Right atrium auricular region (tissue), 2 donors: ENCODE results near the gene ACSL4. TPM values are rescaled to one million over a fixed set of nuclear protein-coding genes. Genes with fewer than 3 reads are reported as not detected.
"Not testable (repeated sequence)": the region's sequence is repeated elsewhere in the genome, so short reads cannot be mapped to it uniquely, and the experiment has no call there.

Experiments used
- DNase-seq: peaks from one replicate; pipeline ENCODE4 v3.0.0-alpha.2; 2019; ENCODE audit warnings: low spot score
- H3K27ac ChIP-seq, 2 donors: fragments of 200-600 bp; sonication (generic); 1 replicate in 1 of 2; 2 replicates in 1 of 2; pipeline ENCODE4 v1.5.1; 2016 to 2019
- H3K27me3 ChIP-seq, 2 donors: fragments of 200-600 bp; sonication (generic); one replicate each; pipeline versions ENCODE4 v1.5.1 to v1.6.0; 2017 to 2019
- H3K36me3 ChIP-seq: fragments of 200-600 bp; sonication (generic); one replicate; pipeline ENCODE4 v1.5.1; 2016
- H3K4me1 ChIP-seq, 2 donors: fragments of 200-600 bp; sonication (generic); one replicate each; pipeline versions ENCODE4 v1.5.1 to v1.6.0; 2017 to 2019
- H3K4me3 ChIP-seq, 2 donors: fragments of 200-600 bp; sonication (generic); 1 replicate in 1 of 2; 2 replicates in 1 of 2; pipeline ENCODE4 v1.5.1; 2017 to 2019; ENCODE audit warnings: mild to moderate bottlenecking in 1 of 2, moderate library complexity in 1 of 2
- H3K9me3 ChIP-seq, 2 donors: fragments of 200-600 bp; sonication (generic); one replicate each; pipeline ENCODE4 v1.5.1; 2019
- CTCF ChIP-seq, 2 donors: fragments of 200-600 bp; sonication (generic); IDR thresholded peaks; one replicate each; pipeline ENCODE4 v1.5.1; 2019; ENCODE audit warnings: antibody characterized with exemption in 2 of 2
- total RNA-seq, 2 donors: library from RNA; depleted of rRNA; stranded (reverse); fragments of >200 nt; gene quantifications; one replicate each; pipeline ENCODE4 v1.1.0, GENCODE V29; 2016

ACSL4 gene
- total RNA-seq, 2 donors from 2014 or later = 40.5 to 45.5 TPM

- DNase-seq = no peak
- Histone ChIP-seq H3K36me3 (no peaks in the 10 kb centered on the region), H3K9me3 (no peaks in the 10 kb centered on the region), H3K4me1 (no peaks in the 10 kb centered on the region), H3K27me3 (no peaks in the 10 kb centered on the region), H3K4me3 (no peak overlapping the region), H3K27ac (no peak overlapping the region)
- TF ChIP-seq CTCF (IDR thresholded peaks at IDR 0.05) = no peak
These were observed 94.9 kb downstream of the ACSL4 start for GRCh38 chrX:109638158-109638557.

GRCh38 chrX:109637477-109637876, 95.6 kb downstream of the ACSL4 start:
- H3K27me3 ChIP-seq, H3K4me3 ChIP-seq, DNase-seq, H3K4me1 ChIP-seq, H3K9me3 ChIP-seq, H3K36me3 ChIP-seq, H3K27ac ChIP-seq: not testable (repeated sequence)

GRCh38 chrX:109635146-109635545, 97.9 kb downstream of the ACSL4 start:
- H3K27ac ChIP-seq = no peak overlapping the region
- H3K4me3 ChIP-seq = no peak overlapping the region
- no peaks in the 10 kb centered on the region for H3K9me3 ChIP-seq
- TF ChIP-seq CTCF (IDR thresholded peaks at IDR 0.05) = peak; percentile 15 to 55
- no peak for DNase-seq
- no peaks in the 10 kb centered on the region for H3K27me3 ChIP-seq
- H3K4me1 ChIP-seq = no peaks in the 10 kb centered on the region
- no peaks in the 10 kb centered on the region for H3K36me3 ChIP-seq

- TF ChIP-seq CTCF (IDR thresholded peaks at IDR 0.05) = peak in 1 of 2 donors; percentile 57
- Histone ChIP-seq H3K36me3 (no peaks in the 10 kb centered on the region), H3K9me3 (no peaks in the 10 kb centered on the region), H3K27ac (no peak overlapping the region), H3K4me3 (no peak overlapping the region), H3K4me1 (no peaks in the 10 kb centered on the region), H3K27me3 (no peaks in the 10 kb centered on the region)
- no peak for DNase-seq
These were observed 100.1 kb downstream of the ACSL4 start for GRCh38 chrX:109632906-109633504.

GRCh38 chrX:109629310-109629709, 103.7 kb downstream of the ACSL4 start:
- no peak overlapping the region for H3K27ac ChIP-seq
- no peak for DNase-seq
- TF ChIP-seq CTCF (IDR thresholded peaks at IDR 0.05) = no peak
- H3K4me1 ChIP-seq = no peaks in the 10 kb centered on the region
- H3K36me3 ChIP-seq = no peaks in the 10 kb centered on the region
- H3K9me3 ChIP-seq = no peaks in the 10 kb centered on the region
- no peaks in the 10 kb centered on the region for H3K27me3 ChIP-seq
- no peak overlapping the region for H3K4me3 ChIP-seq

- no peak for TF ChIP-seq CTCF (IDR thresholded peaks at IDR 0.05)
- H3K9me3 ChIP-seq = no peaks in the 10 kb centered on the region
- no peaks in the 10 kb centered on the region for H3K27me3 ChIP-seq
- no peak overlapping the region for H3K4me3 ChIP-seq
- no peaks in the 10 kb centered on the region for H3K4me1 ChIP-seq
- no peak for DNase-seq
- H3K36me3 ChIP-seq = no peaks in the 10 kb centered on the region
- no peak overlapping the region for H3K27ac ChIP-seq
These were observed 106.4 kb downstream of the ACSL4 start for GRCh38 chrX:109626637-109627036.
